K562 (cell line): ENCODE results near the gene TMEM184B. TPM values are rescaled to one million over a fixed set of nuclear protein-coding genes. Genes with fewer than 3 reads are reported as not detected.
A peak's percentile ranks its signal among the peaks of the same experiment; 100 is the strongest.

Source experiments
- ATAC-seq: fragments of 200-7000 bp; cut with Tn5 transposase; 3 replicates; pipeline ENCODE4 v1.9.1; 2020; ENCODE audit warnings: moderate library complexity
- BruUV-seq: library from RNA; stranded (reverse); fragments of 400-500 nt; replicated peaks from 2 replicates; lab custom pipeline; 2021; lab: Mats Ljungman, UMichigan
- CTCF ChIA-PET: fragments of 300-600 bp; formaldehyde crosslinking; extraction: SDS; loops from one replicate; lab custom pipeline; 2021; ENCODE audit warnings: low intra/inter-chr PET ratio; lab: Yijun Ruan, JAX
- POLR2A ChIA-PET: fragments of 300-600, 350-650 bp; sonication (Branson Sonifier 250); formaldehyde crosslinking; extraction: SDS; loops from one replicate; lab custom pipeline; 2021; ENCODE audit warnings: antibody characterized with exemption, inconsistent platforms; lab: Yijun Ruan, JAX
- DNase-seq, 4 experiments: peaks; one replicate each; pipeline versions ENCODE4 v3.0.0 to v3.0.0-alpha.2; 2011 to 2018; ENCODE audit warnings: low spot score in 3 of 4, mixed read lengths in 3 of 4; ENCODE audit errors: extremely low read depth in 1 of 4
- FAIRE-seq: peaks from 2 replicates; lab custom pipeline; 2011; peaks lifted over from hg19 to GRCh38; lab: Jason Lieb, UNC
- H2AFZ ChIP-seq: 2 replicates; pipeline ENCODE4 v1.6.0; 2011; ENCODE audit warnings: low read depth, low read length, control low read depth, inconsistent platforms
- H3K27ac ChIP-seq: fragments of 200-600 bp; 3 replicates; pipeline ENCODE4 v1.8.0; 2011; ENCODE audit warnings: low read depth, mild to moderate bottlenecking, control low read depth, inconsistent platforms, low read length, moderate library complexity, mixed read lengths; ENCODE audit errors: extremely low read depth
- H3K27me3 ChIP-seq, 2 experiments: fragments of 300-600 bp in 1 of 2; 2 replicates in 1 of 2; 3 replicates in 1 of 2; pipeline versions ENCODE4 v1.6.0 to v1.8.0; 2011; ENCODE audit warnings: inconsistent platforms in 2 of 2, low read length in 2 of 2, mild to moderate bottlenecking in 1 of 2, mixed read lengths in 1 of 2, moderate library complexity in 1 of 2; ENCODE audit not compliant: control insufficient read depth in 2 of 2, insufficient read depth in 2 of 2
- H3K36me3 ChIP-seq: fragments of 300-600 bp; 3 replicates; pipeline ENCODE4 v1.8.0; 2011; ENCODE audit warnings: mild to moderate bottlenecking, low read length, inconsistent platforms; ENCODE audit not compliant: control insufficient read depth, insufficient read depth
- H3K4me1 ChIP-seq, 2 experiments: fragments of 200-600 bp in 1 of 2; replicated peaks in 1 of 2; 2 replicates in 1 of 2; 3 replicates in 1 of 2; pipeline versions ENCODE4 v1.5.1 to v1.8.0; 2011; ENCODE audit warnings: inconsistent platforms in 2 of 2, low read length in 2 of 2, mild to moderate bottlenecking in 1 of 2, mixed read lengths in 1 of 2, moderate library complexity in 1 of 2; ENCODE audit not compliant: control insufficient read depth in 2 of 2, insufficient read depth in 2 of 2
- H3K4me2 ChIP-seq: 2 replicates; pipeline ENCODE4 v1.6.1; 2011; ENCODE audit warnings: low read length, control low read depth, inconsistent platforms, mixed read lengths; ENCODE audit not compliant: insufficient read depth
- H3K4me3 ChIP-seq: fragments of 200-600 bp; sonication (generic), shearing (Covaris generic); 2 replicates; pipeline ENCODE4 v1.5.1; 2016; ENCODE audit warnings: control low read depth, inconsistent platforms
- H3K79me2 ChIP-seq: fragments of 200-600 bp; 3 replicates; pipeline ENCODE4 v1.8.0; 2011; ENCODE audit warnings: low read length, inconsistent platforms; ENCODE audit not compliant: control insufficient read depth, insufficient read depth
- H3K9ac ChIP-seq, 2 experiments: 2 replicates each; pipeline versions ENCODE4 v1.6.0 to v1.6.1; 2011; ENCODE audit warnings: low read depth in 2 of 2, low read length in 2 of 2, control low read depth in 1 of 2, inconsistent platforms in 1 of 2, mild to moderate bottlenecking in 1 of 2, mixed read lengths in 1 of 2; ENCODE audit not compliant: insufficient read depth in 1 of 2
- H3K9me1 ChIP-seq: one replicate; pipeline ENCODE4 v1.6.0; 2011; ENCODE audit warnings: inconsistent platforms, mild to moderate bottlenecking, low read length, moderate library complexity; ENCODE audit not compliant: control insufficient read depth, insufficient read depth
- H3K9me3 ChIP-seq: replicated peaks from 2 replicates; pipeline ENCODE4 v1.5.1; 2011; ENCODE audit warnings: low read depth, low read length, inconsistent platforms; ENCODE audit not compliant: control insufficient read depth, insufficient read depth
- H4K20me1 ChIP-seq: replicated peaks from 2 replicates; pipeline ENCODE4 v1.6.1; 2011; ENCODE audit warnings: low read length, inconsistent platforms, mixed read lengths; ENCODE audit not compliant: control insufficient read depth, insufficient read depth
- MEIS2 ChIP-seq: fragments of 450-650 bp; IDR thresholded peaks from 2 replicates; pipeline ENCODE4 v1.6.1; 2014; ENCODE audit warnings: mild to moderate bottlenecking; ENCODE audit not compliant: partially characterized antibody
- NCOA6 ChIP-seq: fragments of 450-650 bp; IDR thresholded peaks from 2 replicates; pipeline ENCODE4 v1.6.1; 2017; ENCODE audit warnings: mild to moderate bottlenecking
- PHTF2 ChIP-seq: fragments of 250-450 bp; sonication (Bioruptor Pico); IDR thresholded peaks from 2 replicates; pipeline ENCODE4 v1.5.0; 2021; ENCODE audit warnings: mild to moderate bottlenecking
- POLR2A ChIP-seq: fragments of 450-650 bp; conservative IDR thresholded peaks from 2 replicates; pipeline ENCODE4 v1.6.1; 2016
- SUPT5H ChIP-seq: fragments of 450-650 bp; IDR thresholded peaks from 2 replicates; pipeline ENCODE4 v1.6.1; 2016
- WGBS: fragments of 100-300 bp; shearing (Covaris generic); methylation state at CpG from one replicate; pipeline ENCODE4 v1.1.6; 2016; ENCODE audit warnings: low coverage, mixed read lengths; ENCODE audit not compliant: insufficient coverage; ENCODE audit errors: missing lambda C conversion rate; 5-methylcytosine and 5-hydroxymethylcytosine counted together
- in situ Hi-C: fragments of 300-500 bp; cut with MboI; formaldehyde crosslinking; loops from 4 replicates; pipeline ENCODE4 v1.15.0; 2018; ENCODE audit warnings: inconsistent platforms, mixed read lengths
- intact Hi-C: fragments of 100-400 bp; cut with micrococcal nuclease; formaldehyde crosslinking; loops from 2 replicates; pipeline ENCODE4 v1.14.2; 2022
- polyA plus RNA-seq, 8 experiments: library from polyadenylated mRNA; depleted of rRNA in 4 of 8; stranded (reverse) in 5 of 8; unstranded in 3 of 8; fragments of >200 nt; fragmentation: Nextera tagmentation in 2 of 8; fragmentation: Illumina TruSeq in 1 of 8; extraction: Ambion mirVana in 2 of 8; extraction: Trizol in 1 of 8; gene quantifications; 2 replicates each; pipeline versions ENCODE4 v1.2.1 to v1.2.3, GENCODE V29; 2011 to 2014; ENCODE audit warnings: inconsistent platforms in 1 of 8, missing spikeins in 1 of 8
- total RNA-seq, 7 experiments: library from RNA; depleted of rRNA in 6 of 7; stranded (reverse); fragments of >200 nt in 6 of 7; fragmentation: Illumina TruSeq in 2 of 7; extraction: Trizol in 2 of 7; gene quantifications; 2 replicates each; pipeline versions ENCODE4 v1.2.1 to v1.2.3, GENCODE V29; 2011 to 2021; ENCODE audit warnings: low replicate concordance in 1 of 7

The TMEM184B gene
- total and polyA plus RNA-seq, 9 of the 15 experiments (the other 6 are each of a cell fraction or from before 2014, with no cell fraction given): 0.31 to 25.1 (median 6.2) TPM

DNA sequence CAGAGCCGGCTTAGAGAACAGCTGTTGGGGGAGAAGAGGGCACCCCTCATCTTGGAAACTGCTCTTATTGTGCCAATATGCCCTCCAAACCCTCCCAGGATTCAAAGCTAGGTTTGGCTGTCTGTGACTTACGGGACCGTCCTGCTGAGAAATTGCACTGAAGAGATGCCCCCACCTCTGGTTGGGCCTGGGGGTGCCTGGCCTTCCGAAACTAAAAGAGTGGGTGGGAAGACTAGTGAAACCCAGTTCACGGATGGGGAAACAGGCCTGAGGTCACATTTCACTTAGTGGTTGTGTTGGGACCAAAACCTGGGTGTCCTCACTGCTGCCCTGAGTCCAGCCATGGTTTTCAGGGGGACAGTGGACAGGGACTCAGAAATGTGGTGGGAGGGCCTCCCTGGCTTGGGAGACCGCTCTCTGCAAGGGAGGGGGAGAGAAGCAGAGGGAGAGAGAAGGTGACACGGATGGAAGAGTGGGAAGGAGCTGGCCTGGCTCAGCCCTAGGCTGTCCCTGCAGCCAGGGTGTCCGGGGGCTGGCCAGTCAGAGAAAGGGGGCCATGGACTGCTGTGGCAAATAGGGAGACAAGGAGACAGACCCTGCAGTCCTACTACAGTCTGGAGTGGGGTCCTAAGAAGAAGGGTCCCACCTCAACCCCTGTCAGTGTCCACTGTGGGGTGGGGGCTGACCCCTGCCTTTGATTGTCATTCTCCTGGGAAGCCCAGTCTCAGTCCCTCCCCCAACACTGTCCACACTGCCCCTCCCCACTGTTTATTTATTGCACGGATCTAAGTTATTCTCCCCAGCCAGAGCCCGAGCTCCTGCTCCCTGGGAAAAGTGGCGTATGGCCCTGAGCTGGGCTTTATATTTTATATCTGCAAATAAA lies 57.4 kb downstream of the TMEM184B start:
- WGBS: 77% methylated on average over 8 of the region's 11 CpGs
- H3K9me3 ChIP-seq: no peaks in the 10 kb centered on the region
- peak overlapping the region in 1 of 2 experiments; percentile 76; a peak in 1 of 4 replicates for H3K9ac ChIP-seq
- H4K20me1 ChIP-seq: 0 out of 2 replicates have a peak, but pooled peaks cover 9% of the 10 kb centered on the region
- H2AFZ ChIP-seq: no peak overlapping the region
- in situ Hi-C loops: no loop called here
- no peak for FAIRE-seq
- POLR2A ChIA-PET: interaction anchor here (0.6 to 4.9 kb wide), 6 partner anchors 12 to 1859 kb away, joined by 3 to 44 read pairs (median 3); partner anchors contain the start of gene MAFF
- TF ChIP-seq PHTF2 (CRISPR knock-in tag): no peak
- TF ChIP-seq MEIS2: no peak
- TF ChIP-seq SUPT5H: peak; percentile 22; the same call in 1 of the 2 replicates
- TF ChIP-seq NCOA6: no peak
- TF ChIP-seq POLR2A: no peak; the same call in 1 of the 2 replicates
- ATAC-seq: peak; percentile 8; the same call in 2 of the 3 replicates
- no peaks in the 10 kb centered on the region for H3K27me3 ChIP-seq
- no peaks in the 10 kb centered on the region for H3K9me1 ChIP-seq
- CTCF ChIA-PET: interaction anchor here (0.6 to 0.7 kb wide), 2 partner anchors 100 to 1226 kb away, joined by 3 read pairs; no protein-coding TSS in a partner anchor
- no peak for DNase-seq
- H3K4me1 ChIP-seq: peaks cover 10 to 31% of the 10 kb centered on the region in 2 experiments; a peak in 4 of 5 replicates
- peak overlapping the region; percentile 30; the same call in 1 of the 2 replicates for H3K4me2 ChIP-seq
- no peak overlapping the region for H3K27ac ChIP-seq
- BruUV-seq: no TSS peak
- H3K4me3 ChIP-seq: no peak overlapping the region
- peaks cover 2% of the 10 kb centered on the region; the same call in 1 of the 3 replicates for H3K36me3 ChIP-seq
- intact Hi-C loops: no loop called here
- peaks cover 4% of the 10 kb centered on the region; the same call in 1 of the 3 replicates for H3K79me2 ChIP-seq
